ENCODE results near the gene RELT.

DNA sequence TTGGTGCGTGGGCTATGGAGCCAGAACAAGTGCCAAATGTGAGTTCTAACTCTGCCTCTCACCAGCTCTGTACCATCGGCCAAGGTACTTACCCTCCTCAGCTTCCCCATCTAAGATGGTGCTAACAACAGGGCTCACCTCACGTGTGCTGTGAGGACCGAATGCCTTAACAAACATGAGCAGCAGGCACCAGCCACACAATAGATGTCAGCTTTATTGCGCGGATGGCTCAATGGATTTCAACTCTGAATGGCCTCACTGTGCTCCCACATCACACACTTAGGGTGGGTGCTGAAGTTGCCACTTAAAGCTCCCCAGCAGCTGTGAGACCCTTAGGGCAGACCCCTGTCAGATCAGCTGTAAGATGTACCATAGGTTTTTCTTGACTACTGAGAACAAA lies 24.1 kb downstream of the RELT start:
- TF ChIP-seq, protein P1, sequence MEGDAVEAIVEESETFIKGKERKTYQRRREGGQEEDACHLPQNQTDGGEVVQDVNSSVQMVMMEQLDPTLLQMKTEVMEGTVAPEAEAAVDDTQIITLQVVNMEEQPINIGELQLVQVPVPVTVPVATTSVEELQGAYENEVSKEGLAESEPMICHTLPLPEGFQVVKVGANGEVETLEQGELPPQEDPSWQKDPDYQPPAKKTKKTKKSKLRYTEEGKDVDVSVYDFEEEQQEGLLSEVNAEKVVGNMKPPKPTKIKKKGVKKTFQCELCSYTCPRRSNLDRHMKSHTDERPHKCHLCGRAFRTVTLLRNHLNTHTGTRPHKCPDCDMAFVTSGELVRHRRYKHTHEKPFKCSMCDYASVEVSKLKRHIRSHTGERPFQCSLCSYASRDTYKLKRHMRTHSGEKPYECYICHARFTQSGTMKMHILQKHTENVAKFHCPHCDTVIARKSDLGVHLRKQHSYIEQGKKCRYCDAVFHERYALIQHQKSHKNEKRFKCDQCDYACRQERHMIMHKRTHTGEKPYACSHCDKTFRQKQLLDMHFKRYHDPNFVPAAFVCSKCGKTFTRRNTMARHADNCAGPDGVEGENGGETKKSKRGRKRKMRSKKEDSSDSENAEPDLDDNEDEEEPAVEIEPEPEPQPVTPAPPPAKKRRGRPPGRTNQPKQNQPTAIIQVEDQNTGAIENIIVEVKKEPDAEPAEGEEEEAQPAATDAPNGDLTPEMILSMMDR (IDR thresholded peaks at IDR 0.05; ENCODE audit: low read length), result no peak
- TF ChIP-seq EZH2 (optimal IDR thresholded peaks at IDR 0.05; ENCODE audit: low read depth, low read length), result no peak

Data from MM.1S (cell line).